ENCODE data around the gene TFIP11. TPM values are rescaled to one million over a fixed set of nuclear protein-coding genes. Genes with fewer than 3 reads are reported as not detected.

The TFIP11 gene
- polyA plus RNA-seq, 2 of the 4 experiments (the other 2 are of a cell fraction): 21.1 to 28.8 TPM

- Histone ChIP-seq H3K9me3 (no peaks in the 10 kb centered on the region), H3K4me1 (peaks cover 17% of the 10 kb centered on the region; the same call in 2 of the 3 replicates), H3K4me3 (no peak overlapping the region), H3K4me2 (no peak overlapping the region), H3K27ac (no peak overlapping the region)
- TF ChIP-seq POLR2A (IDR thresholded peaks at IDR 0.05; ENCODE audit: low read length) (no peak), CBX8 (IDR thresholded peaks at IDR 0.05) (no peak), KDM5A (IDR thresholded peaks at IDR 0.05) (no peak), HOXB13 (CRISPR knock-in tag; IDR thresholded peaks at IDR 0.05; ENCODE audit: low read depth) (no peak), EHF (CRISPR knock-in tag; IDR thresholded peaks at IDR 0.05) (no peak), MAZ (IDR thresholded peaks at IDR 0.05; ENCODE audit: borderline replicate concordance, low read depth, low read length) (no peak), FOSB (CRISPR knock-in tag; IDR thresholded peaks at IDR 0.05) (no peak)
- 81% methylated on average over 4 of the region's 4 CpGs for WGBS (ENCODE audit: missing lambda C conversion rate)
- ATAC-seq (no peak), DNase-seq (ENCODE audit: low read depth in 1 of 2, low spot score in 1 of 2) (no peak), FAIRE-seq (no peak)
- CTCF ChIA-PET: interaction anchor here (1.4 to 4.0 kb wide), 3 partner anchors 20 to 118 kb away, joined by 3 to 17 read pairs (median 8); no protein-coding TSS in a partner anchor
- POLR2A ChIA-PET: interaction anchor here (0.8 to 1.0 kb wide), 2 partner anchors 11 to 24 kb away, joined by 3 to 4 read pairs; no protein-coding TSS in a partner anchor
Observed at GRCh38 chr22:26481694-26482093, 30.6 kb downstream of the TFIP11 start.

GRCh38 chr22:26481112-26481693, 31.1 kb downstream of the TFIP11 start:
- FAIRE-seq (no peak), ATAC-seq (no peak), DNase-seq (ENCODE audit: low read depth in 1 of 2, low spot score in 1 of 2) (no peak)
- no peak overlapping the region for H3K27ac ChIP-seq
- no peak overlapping the region for H3K4me2 ChIP-seq
- H3K4me1 ChIP-seq: peaks cover 17% of the 10 kb centered on the region; the same call in 2 of the 3 replicates
- no peaks in the 10 kb centered on the region for H3K9me3 ChIP-seq
- TF ChIP-seq REST (IDR thresholded peaks at IDR 0.05) (no peak), ATOH8 (CRISPR knock-in tag; IDR thresholded peaks at IDR 0.05; ENCODE audit: low read depth) (no peak), CBX2 (IDR thresholded peaks at IDR 0.05; ENCODE audit: borderline replicate concordance, low read depth) (no peak), PBX3 (IDR thresholded peaks at IDR 0.05) (no peak), HDAC2 (IDR thresholded peaks at IDR 0.05) (no peak)
- ChIA-PET CTCF (interaction anchor here (1.4 to 4.0 kb wide), 3 partner anchors 20 to 117 kb away, joined by 3 to 17 read pairs (median 8); no protein-coding TSS in a partner anchor), POLR2A (interaction anchor here (0.8 to 1.0 kb wide), 2 partner anchors 10 to 23 kb away, joined by 3 to 4 read pairs; no protein-coding TSS in a partner anchor)
- H3K4me3 ChIP-seq: no peak overlapping the region
- WGBS (ENCODE audit: missing lambda C conversion rate): 78% methylated on average over 6 of the region's 6 CpGs

GRCh38 chr22:26480611-26480932, 31.7 kb downstream of the TFIP11 start:
- TF ChIP-seq NR3C1 (IDR thresholded peaks at IDR 0.05): no peak
- no peak for TF ChIP-seq TP53 (CRISPR knock-in tag; IDR thresholded peaks at IDR 0.05)
- no peak for TF ChIP-seq KDM5A (IDR thresholded peaks at IDR 0.05)
- no peak for ATAC-seq
- Histone ChIP-seq H3K4me2 (no peak overlapping the region), H3K27ac (no peak overlapping the region), H3K4me1 (peaks cover 17% of the 10 kb centered on the region; the same call in 2 of the 3 replicates), H3K9me3 (no peaks in the 10 kb centered on the region), H3K4me3 (no peak overlapping the region)
- no peak for DNase-seq (ENCODE audit: low read depth in 1 of 2, low spot score in 1 of 2)
- no peak for FAIRE-seq
- CTCF ChIA-PET: interaction anchor here (4.0 kb wide), 1 partner anchor 19 kb away, joined by 17 read pairs; no protein-coding TSS in a partner anchor
- WGBS (ENCODE audit: missing lambda C conversion rate): no CpG with 5 or more reads among the region's 2 CpGs
- POLR2A ChIA-PET: no interaction called here

All from A549 (cell line).